SU-DHL-6 (cell line): Measurements from ENCODE around the gene PDCD5.

ENCODE experiments used
- H2AFZ ChIP-seq: fragments of 200-600 bp; sonication (generic); 2 replicates; pipeline ENCODE4 v1.6.1; 2014; ENCODE audit warnings: low read depth, mild to moderate bottlenecking, moderate library complexity, mixed read lengths, antibody characterized with exemption, low read length; ENCODE audit not compliant: severe bottlenecking
- H3F3A ChIP-seq: fragments of 200-600 bp; shearing (Covaris generic); 2 replicates; pipeline ENCODE4 v1.6.0; 2016; ENCODE audit warnings: antibody characterized with exemption, mild to moderate bottlenecking; ENCODE audit not compliant: insufficient read depth
- H3K27ac ChIP-seq: fragments of 200-600 bp; sonication (generic); 2 replicates; pipeline ENCODE4 v1.5.1; 2016; ENCODE audit warnings: low read depth, mild to moderate bottlenecking, low read length, moderate library complexity, mixed read lengths
- H3K27me3 ChIP-seq: fragments of 200-600 bp; sonication (generic), shearing (Covaris generic); 2 replicates; pipeline ENCODE4 v1.6.0; 2014; ENCODE audit warnings: mild to moderate bottlenecking, low read length
- H3K36me3 ChIP-seq: fragments of 200-600 bp; sonication (generic); 2 replicates; pipeline ENCODE4 v1.6.1; 2014; ENCODE audit warnings: mild to moderate bottlenecking, low read length, mixed read lengths
- H3K4me2 ChIP-seq: fragments of 300-600, 200-600 bp; shearing (Covaris generic), sonication (generic); 2 replicates; pipeline ENCODE4 v1.6.0; 2014; ENCODE audit warnings: low read length, low read depth, mild to moderate bottlenecking; ENCODE audit not compliant: poor library complexity, severe bottlenecking
- H3K4me3 ChIP-seq: fragments of 200-600 bp; sonication (generic); 2 replicates; pipeline ENCODE4 v1.5.1; 2014; ENCODE audit warnings: antibody characterized with exemption, low read length, mild to moderate bottlenecking, mixed read lengths; ENCODE audit not compliant: insufficient read depth, poor library complexity, severe bottlenecking
- H3K79me2 ChIP-seq: fragments of 200-600 bp; sonication (generic); 2 replicates; pipeline ENCODE4 v1.6.1; 2014; ENCODE audit warnings: mild to moderate bottlenecking, low read length, moderate library complexity; ENCODE audit not compliant: insufficient read depth
- H3K9ac ChIP-seq: fragments of 200-600 bp; sonication (generic); 2 replicates; pipeline ENCODE4 v1.7.0; 2014; ENCODE audit warnings: mild to moderate bottlenecking, low read length
- H3K9me2 ChIP-seq: fragments of 200-600 bp; sonication (generic); replicated peaks from 2 replicates; pipeline ENCODE4 v1.6.1; 2014; ENCODE audit warnings: low read length; ENCODE audit not compliant: insufficient read depth
- H3K9me3 ChIP-seq: fragments of 200-600 bp; sonication (generic); 2 replicates; pipeline ENCODE4 v1.6.1; 2014; ENCODE audit warnings: low read length, mixed read lengths; ENCODE audit not compliant: insufficient read depth
- H4K20me1 ChIP-seq: fragments of 200-600 bp; sonication (generic); 2 replicates; pipeline ENCODE4 v1.6.1; 2014; ENCODE audit warnings: low read depth, mild to moderate bottlenecking, antibody characterized with exemption, low read length, moderate library complexity, mixed read lengths
- EZH2phosphoT487 ChIP-seq: fragments of 200-600 bp; sonication (generic), shearing (Covaris generic); conservative IDR thresholded peaks from 2 replicates; pipeline ENCODE4 v1.6.1; 2018; ENCODE audit warnings: mild to moderate bottlenecking, antibody characterized with exemption, low read length, moderate library complexity, mixed read lengths
- TF ChIP-seq, protein P1 (sequence below): fragments of 200-600 bp; sonication (generic); IDR thresholded peaks from one replicate; pipeline ENCODE4 v1.5.1; 2017; ENCODE audit warnings: antibody characterized with exemption, mild to moderate bottlenecking, low read length, moderate library complexity; ENCODE audit not compliant: insufficient read depth, poor library complexity, severe bottlenecking

The PDCD5 gene

DNA sequence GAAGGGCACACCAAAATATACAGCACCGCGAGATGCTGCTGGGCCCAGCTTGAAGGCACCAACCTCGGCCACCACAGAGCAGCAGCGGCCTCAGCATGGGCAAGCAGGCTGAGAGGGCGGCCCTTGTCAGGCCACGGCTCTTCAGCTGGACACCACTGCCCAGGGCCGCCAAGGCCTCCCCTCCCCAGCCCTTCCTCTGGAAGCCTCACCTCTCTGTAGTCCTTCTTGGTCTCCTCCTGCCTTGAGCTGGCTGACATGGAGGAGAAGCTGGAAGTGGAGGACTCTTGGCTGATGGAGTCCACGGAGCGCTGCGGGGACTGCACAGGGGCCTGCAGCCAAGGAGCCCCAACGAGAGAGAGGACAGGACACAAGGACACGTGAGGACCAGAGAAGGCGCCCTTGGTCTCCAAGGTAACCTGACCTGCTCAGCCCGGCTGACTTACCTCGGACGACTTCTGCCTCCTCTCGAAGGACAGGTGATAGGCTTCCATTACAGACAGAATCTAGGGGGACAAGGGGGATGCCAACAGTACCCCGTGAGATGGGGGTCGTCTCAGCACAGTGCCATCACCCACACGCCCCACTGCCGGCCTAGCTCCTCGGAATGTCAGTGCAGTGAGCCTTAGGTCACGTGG lies 38.2 kb downstream of the PDCD5 start:
- Histone ChIP-seq H4K20me1 (no peaks in the 10 kb centered on the region), H3K9me3 (no peaks in the 10 kb centered on the region)

GRCh38 chr19:32622002-32622401 lies 41.0 kb downstream of the PDCD5 start:
- Histone ChIP-seq H3K9ac (no peak overlapping the region), H3K27me3 (no peaks in the 10 kb centered on the region), H3K4me3 (no peak overlapping the region), H3K79me2 (no peaks in the 10 kb centered on the region), H3K36me3 (peaks cover under 1% of the 10 kb centered on the region; the same call in 1 of the 2 replicates), H3K27ac (no peak overlapping the region), H2AFZ (no peak overlapping the region), H3K4me2 (no peak overlapping the region), H3K9me3 (no peaks in the 10 kb centered on the region), H4K20me1 (no peaks in the 10 kb centered on the region), H3K9me2 (no peaks in the 10 kb centered on the region), H3F3A (no peaks in the 10 kb centered on the region)
- TF ChIP-seq EZH2phosphoT487, result no peak
- TF ChIP-seq, protein P1, sequence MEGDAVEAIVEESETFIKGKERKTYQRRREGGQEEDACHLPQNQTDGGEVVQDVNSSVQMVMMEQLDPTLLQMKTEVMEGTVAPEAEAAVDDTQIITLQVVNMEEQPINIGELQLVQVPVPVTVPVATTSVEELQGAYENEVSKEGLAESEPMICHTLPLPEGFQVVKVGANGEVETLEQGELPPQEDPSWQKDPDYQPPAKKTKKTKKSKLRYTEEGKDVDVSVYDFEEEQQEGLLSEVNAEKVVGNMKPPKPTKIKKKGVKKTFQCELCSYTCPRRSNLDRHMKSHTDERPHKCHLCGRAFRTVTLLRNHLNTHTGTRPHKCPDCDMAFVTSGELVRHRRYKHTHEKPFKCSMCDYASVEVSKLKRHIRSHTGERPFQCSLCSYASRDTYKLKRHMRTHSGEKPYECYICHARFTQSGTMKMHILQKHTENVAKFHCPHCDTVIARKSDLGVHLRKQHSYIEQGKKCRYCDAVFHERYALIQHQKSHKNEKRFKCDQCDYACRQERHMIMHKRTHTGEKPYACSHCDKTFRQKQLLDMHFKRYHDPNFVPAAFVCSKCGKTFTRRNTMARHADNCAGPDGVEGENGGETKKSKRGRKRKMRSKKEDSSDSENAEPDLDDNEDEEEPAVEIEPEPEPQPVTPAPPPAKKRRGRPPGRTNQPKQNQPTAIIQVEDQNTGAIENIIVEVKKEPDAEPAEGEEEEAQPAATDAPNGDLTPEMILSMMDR, result no peak

More for the DNA sequence above, 38.2 kb downstream of the PDCD5 start:
- Histone ChIP-seq H3F3A (no peaks in the 10 kb centered on the region), H3K9ac (no peak overlapping the region), H3K27me3 (no peaks in the 10 kb centered on the region), H3K36me3 (0 out of 2 replicates have a peak, but pooled peaks cover 5% of the 10 kb centered on the region), H3K9me2 (no peaks in the 10 kb centered on the region), H3K4me2 (no peak overlapping the region), H3K4me3 (no peak overlapping the region), H3K79me2 (no peaks in the 10 kb centered on the region), H3K27ac (no peak overlapping the region), H2AFZ (no peak overlapping the region)
- TF ChIP-seq, protein P1, result no peak
- no peak for TF ChIP-seq EZH2phosphoT487

GRCh38 chr19:32624410-32624809 lies 43.4 kb downstream of the PDCD5 start:
- H3K79me2 ChIP-seq, result no peaks in the 10 kb centered on the region
- no peak for TF ChIP-seq EZH2phosphoT487
- TF ChIP-seq, protein P1, result no peak
- no peak overlapping the region for H3K4me3 ChIP-seq
- no peak overlapping the region for H3K27ac ChIP-seq
- H3K27me3 ChIP-seq, result no peaks in the 10 kb centered on the region
- no peak overlapping the region for H3K9ac ChIP-seq
- H4K20me1 ChIP-seq, result no peaks in the 10 kb centered on the region
- H2AFZ ChIP-seq, result no peak overlapping the region
- H3K9me3 ChIP-seq, result no peaks in the 10 kb centered on the region
- H3F3A ChIP-seq, result no peaks in the 10 kb centered on the region
- H3K9me2 ChIP-seq, result no peaks in the 10 kb centered on the region
- H3K36me3 ChIP-seq, result no peaks in the 10 kb centered on the region; the same call in 1 of the 2 replicates
- no peak overlapping the region for H3K4me2 ChIP-seq
